Left cardiac atrium (tissue), 4 donors: ENCODE results near the gene KSR2. TPM values are rescaled to one million over a fixed set of nuclear protein-coding genes. Genes with fewer than 3 reads are reported as not detected.

ENCODE experiments used
- ATAC-seq, 2 donors: fragments of 200-7000 bp; cut with Tn5 transposase; one replicate each; pipeline ENCODE4 v1.9.1; 2020; ENCODE audit warnings: mild to moderate bottlenecking in 2 of 2, moderate library complexity in 2 of 2
- DNase-seq: peaks from one replicate; pipeline ENCODE4 v3.0.0-alpha.2; 2020
- intact Hi-C, 2 donors: fragments of 100-400 bp; cut with DNase I; formaldehyde crosslinking; loops; one replicate each; pipeline versions ENCODE4 v1.14.1 to v1.15.1; 2022 to 2023
- total RNA-seq, 2 donors: library from RNA; stranded (reverse); fragmentation: NEBNext Ultra II Directional; extraction: Animal tissue kit (Norgen Biotek cat#: 25700); gene quantifications; one replicate each; pipeline ENCODE4 v1.2.1, GENCODE V29; 2021
- donor health status: DM: no; HTN: yes; CAD: no.
- donor health status: DM: no; HTN: yes; CAD: no; lungs with severe emphysema.
- donor health status: DM: yes; HTN: yes; CAD: no.
- donor health status: Dilated cardiomyopathy.

KSR2 gene
- total RNA-seq, 2 donors from 2014 or later: under 0.01 to 0.05 TPM

DNA sequence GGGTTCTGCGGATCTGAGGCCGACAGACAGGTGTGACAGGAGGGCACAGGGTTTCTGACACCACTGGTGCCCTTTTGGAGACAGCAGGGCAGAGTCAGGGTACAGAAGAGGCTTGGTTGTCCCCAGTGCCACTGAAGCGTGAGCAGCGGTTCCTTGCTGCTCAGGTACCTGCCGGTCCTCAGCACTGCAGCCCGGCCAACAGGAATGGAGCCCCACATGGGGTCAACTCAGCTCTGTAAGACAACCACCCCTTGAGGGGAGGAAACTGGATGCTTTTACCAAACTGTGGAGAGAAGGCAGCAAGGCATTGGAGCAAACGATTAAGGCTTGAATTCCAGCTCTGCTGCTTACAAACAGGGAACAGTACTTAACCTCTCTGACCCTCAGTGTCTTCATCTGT lies 361.0 kb downstream of the KSR2 start:
- no peak for DNase-seq
- intact Hi-C loops: no loop called here
- no peak for ATAC-seq

DNA sequence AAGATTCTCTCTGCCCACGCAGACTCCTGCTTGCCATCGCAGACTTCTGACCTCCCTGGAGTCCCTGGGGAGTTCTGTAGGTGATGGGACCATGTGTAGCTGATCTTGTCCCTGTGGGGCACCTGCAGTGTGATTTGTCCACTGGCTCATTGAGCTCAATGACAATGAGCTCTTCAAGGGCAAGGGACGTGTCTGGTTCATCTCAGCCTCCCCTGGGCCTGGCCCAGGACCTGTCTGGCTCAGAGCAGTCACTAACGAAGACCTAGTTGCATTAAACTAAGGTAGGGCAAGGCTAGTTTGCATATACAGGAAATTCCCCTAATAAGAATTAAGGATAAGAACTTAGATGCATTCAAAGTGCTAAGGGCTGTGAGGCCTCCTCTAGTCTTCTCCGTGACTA lies 361.8 kb downstream of the KSR2 start:
- ATAC-seq: no peak
- no peak for DNase-seq
- intact Hi-C loops: no loop called here

DNA sequence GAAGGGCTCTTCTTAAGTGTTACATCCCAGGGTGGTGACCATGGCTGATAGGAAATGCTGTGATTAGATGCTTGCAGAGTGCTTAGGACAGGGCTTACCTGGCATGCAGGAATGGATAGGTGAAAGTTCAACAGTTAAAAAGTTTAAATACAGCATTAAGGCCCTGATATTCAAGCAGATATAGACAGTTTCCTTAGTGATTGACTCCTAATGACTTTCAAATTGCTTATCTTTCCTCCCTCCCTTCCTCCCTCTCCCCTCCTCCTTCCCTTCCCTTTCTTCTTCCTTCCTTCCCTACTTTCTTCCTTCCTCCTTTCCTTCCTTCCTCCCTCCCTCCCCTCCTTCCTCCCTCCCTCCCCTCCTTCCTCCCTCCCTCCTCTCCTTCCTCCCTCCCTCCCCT lies 362.8 kb downstream of the KSR2 start:
- no peak for ATAC-seq
- intact Hi-C loops: no loop called here
- DNase-seq: no peak

DNA sequence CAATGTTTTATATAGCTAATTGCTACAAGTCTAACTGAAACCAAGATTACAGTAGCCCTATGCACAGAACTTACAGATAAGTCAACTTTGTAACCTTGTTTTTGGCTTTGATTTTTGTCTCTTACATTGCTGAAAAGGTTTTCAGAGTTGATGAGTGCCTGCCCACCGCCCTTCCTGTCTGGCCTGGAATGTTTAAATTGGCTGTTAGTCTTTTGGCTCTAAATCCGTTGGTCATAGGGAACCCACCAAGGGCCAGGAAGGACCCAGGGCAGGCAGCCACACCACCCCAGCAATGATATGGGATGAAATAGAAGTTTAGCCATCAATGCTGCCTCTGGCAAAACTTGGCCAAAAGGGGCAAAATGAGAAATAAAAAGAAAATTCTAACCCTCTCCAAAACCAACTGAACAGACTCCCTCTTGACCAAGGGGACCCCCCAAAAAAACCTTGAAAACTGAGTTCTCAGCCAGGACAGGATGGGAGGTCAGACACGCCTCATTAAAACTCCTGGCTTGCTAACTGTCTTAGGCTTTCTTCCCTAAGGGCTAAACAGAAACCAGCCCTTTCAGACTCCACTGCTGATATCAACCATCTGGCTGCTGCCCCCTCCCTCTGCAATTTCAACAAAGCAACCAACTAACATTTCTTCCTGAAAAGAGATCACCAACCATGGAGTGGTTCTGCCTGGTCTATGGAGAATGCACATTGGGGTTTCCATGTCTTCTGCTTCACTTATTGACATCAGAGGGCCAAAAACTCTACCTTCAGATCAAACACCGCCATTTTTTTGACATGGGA lies 365.3 kb downstream of the KSR2 start:
- ATAC-seq (no peak), DNase-seq (peak; percentile 24)
- intact Hi-C loops: no loop called here

DNA sequence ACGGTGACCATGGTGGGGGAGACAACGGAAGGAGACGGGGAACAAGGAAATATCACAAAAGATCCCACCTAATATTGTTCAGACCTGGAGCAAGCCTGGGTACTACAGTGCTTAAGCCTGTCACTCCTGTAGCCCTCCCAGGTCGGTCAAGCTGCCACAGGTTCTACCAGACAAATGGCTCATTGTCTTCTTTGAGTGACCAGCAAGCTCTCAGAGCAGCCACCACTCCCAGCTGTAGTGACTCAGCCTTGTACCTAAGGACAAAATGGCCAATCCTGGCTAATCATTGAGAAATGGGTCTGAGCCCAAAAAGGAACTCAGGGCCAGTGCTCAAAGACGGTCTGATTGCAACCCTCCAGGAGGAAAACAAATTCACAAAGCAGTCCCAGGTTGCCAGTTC lies 368.9 kb downstream of the KSR2 start:
- ATAC-seq (no peak), DNase-seq (no peak)
- intact Hi-C loops: no loop called here

DNA sequence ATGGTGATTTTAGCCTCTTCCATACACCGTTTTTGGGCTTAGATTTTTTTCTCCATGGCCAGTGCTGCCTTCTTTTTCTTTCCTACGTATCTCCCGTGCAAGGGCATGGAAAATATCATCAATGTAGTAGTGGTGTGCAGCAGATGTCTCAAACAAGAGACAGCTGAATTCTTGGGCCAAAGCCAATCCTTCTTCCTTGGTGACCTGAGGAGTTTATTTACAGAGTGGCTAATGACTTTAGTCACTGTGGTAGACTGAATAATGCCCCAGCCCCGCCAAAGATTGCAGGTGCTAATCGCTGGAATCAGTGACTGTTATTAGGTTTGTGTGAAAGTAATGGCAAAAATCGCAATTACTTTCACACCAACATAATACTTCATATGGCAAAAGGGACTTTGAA lies 371.8 kb downstream of the KSR2 start:
- ATAC-seq (no peak), DNase-seq (no peak)
- intact Hi-C loops: no loop called here

DNA sequence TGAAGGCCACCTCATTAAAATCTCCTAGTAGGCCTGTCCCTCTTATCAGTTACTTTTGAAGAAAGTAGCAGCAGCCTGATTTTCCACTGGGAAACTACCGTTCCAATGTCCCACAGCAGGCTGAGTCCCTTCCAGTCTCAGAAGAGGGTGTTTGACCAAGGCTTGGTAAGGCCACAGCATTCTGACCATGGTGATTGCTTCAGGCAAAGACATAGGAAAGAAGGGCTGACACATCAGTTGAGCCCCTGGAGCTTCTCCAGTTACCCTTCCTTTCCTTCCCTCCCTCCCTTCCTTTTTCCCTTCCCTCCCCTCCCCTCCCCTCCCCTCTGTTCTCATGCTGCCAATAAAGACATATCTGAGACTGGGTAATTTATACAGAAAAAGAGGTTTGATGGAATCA lies 373.0 kb downstream of the KSR2 start:
- no peak for ATAC-seq
- DNase-seq: no peak
- intact Hi-C loops: no loop called here

DNA sequence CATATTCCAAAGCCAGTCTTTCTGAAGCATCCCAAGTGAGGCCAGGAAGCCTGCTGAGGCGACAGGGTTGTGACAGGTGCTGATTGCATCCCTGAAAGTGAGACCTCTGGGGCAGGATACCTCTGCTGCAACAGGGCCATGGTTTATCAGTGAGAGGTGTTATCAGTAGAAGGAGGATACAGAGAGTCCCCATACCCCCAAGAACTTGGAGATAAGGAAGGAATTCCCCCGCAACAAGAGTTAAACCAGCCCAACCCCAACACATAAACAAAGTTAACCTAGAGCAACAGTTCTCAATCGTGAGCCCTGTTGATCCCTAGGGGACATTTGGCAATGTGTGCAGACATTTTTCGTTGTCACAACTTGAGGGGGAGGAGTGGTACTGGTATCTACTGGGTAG lies 374.3 kb downstream of the KSR2 start:
- no peak for DNase-seq
- no peak for ATAC-seq
- intact Hi-C loops: no loop called here

DNA sequence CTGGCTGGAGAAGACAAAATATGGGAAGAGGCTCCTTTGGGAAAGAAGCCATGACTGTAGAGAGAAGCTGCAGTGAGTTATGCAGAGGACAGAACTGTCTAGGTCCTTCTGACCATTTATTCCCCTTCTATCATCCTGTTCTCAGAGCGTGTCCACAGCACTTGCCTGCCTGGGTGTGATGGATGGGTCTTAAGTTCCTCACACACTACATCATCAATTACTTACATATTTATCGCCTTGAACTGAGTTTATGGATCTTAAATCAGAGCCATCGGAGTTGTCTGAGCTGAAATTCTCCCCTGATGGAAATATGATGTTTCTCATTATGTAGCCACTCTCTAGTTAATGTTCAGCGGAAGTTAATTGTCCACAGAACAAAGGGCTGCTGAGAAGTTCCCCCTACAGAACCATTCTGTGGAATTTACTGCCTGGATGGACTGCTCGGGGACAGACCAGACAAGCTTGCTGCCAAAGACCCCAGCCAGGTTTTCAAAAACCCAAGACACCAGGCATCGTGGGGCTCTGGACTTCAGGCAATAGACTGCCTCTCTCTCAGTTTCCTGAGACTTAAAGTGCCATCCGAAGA lies 374.9 kb downstream of the KSR2 start:
- no peak for ATAC-seq
- intact Hi-C loops: no loop called here

DNA sequence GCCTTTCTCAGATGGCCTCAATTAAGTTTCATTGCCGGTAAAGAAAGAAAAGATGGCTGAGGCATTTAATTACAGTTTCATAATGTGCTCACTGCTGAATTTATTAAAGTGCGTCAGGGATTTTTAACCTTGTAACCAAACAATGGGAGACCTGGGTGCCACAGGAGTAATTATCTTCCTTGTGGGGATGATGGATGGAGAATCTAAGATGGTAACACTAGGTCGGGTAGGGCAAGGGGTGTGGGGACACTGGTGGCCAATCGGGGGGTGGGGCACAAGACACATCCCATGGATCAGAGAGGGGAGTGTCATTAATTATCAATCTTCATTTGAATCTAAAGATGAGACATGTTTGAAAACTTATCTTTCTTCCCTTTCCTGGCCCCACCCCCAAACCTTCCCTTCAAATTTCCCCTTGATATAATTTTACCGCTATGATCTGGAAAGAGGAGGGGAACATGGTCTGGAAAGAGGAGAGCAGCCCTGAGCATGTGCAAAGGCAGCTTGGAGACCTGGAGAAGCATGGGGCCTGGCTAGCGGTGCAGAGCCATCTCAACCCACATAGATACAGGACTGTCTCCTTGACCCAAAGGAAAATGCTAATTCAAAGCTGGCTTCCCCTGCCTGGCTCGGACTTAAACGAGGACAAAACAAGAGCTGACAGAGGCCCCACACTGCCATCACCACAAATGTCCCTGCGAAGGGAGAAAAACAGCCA lies 376.0 kb downstream of the KSR2 start:
- DNase-seq: no peak
- no peak for ATAC-seq
- intact Hi-C loops: no loop called here

More for the DNA sequence above, 374.9 kb downstream of the KSR2 start:
- no peak for DNase-seq

DNA sequence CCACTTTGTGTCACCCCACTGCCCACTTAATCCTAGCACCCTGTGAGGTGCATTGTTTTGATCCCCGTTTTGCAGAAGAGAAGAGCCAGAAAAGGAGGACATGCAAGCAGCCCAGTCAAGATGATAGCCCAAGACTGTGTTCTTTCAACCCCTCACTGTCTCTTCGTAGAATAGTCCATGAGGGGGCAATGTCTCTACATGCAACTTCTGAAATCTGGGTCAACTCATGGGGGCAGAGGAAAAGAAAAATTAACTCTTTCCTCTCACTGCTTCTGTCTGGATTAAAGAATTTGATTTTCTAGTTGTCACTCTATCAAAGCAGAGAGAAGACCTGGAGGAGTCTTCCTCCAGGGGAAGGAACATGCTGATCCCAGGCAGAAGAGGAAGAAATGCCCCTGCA lies 377.8 kb downstream of the KSR2 start:
- no peak for DNase-seq
- intact Hi-C loops: no loop called here
- no peak for ATAC-seq

DNA sequence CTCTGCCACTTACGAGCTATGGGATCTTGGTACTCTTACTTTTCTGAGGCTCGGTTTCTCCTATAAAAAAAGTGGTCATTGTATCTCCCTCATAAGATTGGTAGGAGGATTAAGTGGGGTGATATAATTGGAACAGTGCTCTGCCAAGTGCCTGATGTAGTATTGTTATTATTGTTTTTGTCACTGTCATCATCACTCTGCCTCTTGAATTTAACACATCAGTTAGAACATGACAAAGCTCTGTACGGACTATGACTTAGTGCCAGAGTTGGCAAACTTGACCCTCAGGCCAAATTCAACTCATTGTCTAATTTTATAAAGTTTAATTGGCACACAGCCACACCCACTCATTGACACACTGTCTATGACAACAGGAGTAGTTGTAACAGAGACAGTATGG lies 378.4 kb downstream of the KSR2 start:
- DNase-seq (no peak), ATAC-seq (no peak)
- intact Hi-C loops: no loop called here

DNA sequence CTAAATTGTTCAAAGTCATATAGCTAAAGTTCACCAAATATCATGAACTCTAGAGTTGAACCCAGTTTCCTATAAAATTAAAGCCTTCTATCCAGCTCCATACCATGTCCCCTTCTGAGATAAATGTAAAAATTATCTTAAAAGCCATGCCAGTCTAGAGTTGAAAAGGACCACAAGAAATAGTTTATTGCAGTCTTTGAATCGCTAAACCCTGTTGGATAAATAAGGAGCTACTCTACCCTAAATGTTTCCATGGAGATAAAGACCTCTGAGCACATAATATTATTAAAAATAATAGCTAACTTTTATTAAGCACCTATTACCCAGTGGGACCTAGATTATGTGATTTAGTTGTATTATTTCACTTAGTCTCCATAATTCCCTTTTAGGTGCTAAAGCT lies 379.8 kb downstream of the KSR2 start:
- ATAC-seq: no peak
- intact Hi-C loops: loop anchor here (2.0 to 10.0 kb wide), 4 partner anchors 222 to 354 kb away; no protein-coding TSS in a partner anchor
- DNase-seq: no peak

DNA sequence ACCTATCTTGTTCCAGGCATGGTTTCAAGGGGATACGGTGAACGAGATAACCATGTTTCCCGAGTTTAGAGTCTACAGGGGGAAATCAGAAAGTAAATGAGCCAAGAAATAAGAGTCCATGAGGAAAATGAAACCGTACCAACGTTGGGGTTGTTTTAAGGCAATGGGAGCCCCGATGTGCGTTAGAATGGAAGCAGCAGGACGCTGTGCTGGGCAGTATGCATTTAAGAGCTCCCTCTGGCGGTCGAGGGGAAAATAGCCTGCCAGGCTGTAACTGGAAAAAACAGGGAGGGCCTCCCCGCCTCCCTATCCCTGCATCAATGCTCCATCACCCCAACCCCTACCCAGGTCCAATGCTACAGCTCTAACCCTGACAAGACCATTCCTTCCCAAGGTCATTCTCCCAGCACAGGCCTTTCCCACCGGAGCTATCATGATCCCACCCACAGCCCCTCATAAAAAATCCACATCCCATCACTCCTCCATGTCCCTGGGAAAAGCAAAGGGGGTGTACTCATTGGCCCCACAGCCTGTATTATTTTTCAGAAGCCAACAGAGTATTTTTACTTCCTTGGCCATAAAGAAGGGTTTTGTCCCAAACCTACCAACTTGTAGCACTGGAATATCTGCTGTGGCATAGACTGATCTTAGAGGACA lies 381.0 kb downstream of the KSR2 start:
- peak; percentile 30 to 51 for ATAC-seq
- intact Hi-C loops: loop anchor here (1.0 to 10.0 kb wide), 5 partner anchors 220 to 353 kb away; no protein-coding TSS in a partner anchor
- DNase-seq: peak; percentile 60

DNA sequence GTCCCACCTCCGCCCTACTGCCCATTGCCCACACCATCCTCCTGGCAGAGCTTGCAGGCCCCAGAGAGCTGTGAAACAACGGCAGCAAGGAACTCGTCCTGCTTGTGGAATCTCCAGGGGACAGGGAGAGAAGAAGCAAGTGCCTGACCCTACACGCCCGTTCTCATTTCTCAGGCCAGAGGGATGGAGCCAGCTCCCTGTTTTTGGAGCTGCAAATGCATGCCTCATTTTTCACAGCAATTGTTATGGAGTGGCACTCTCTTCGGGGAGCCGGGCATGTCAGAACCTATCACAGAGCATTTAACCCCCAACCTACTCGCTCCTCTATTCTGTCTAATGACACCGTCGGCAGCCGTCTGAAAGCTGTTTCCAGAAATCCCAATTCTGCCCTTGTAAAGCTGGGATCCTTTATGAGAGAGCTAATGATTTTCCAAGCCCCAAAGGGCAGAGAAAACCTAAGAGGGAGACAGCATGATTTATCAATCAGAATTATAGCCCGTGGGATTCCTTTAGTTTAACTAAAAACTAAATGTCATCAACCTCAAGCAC lies 385.0 kb downstream of the KSR2 start:
- no peak for ATAC-seq
- intact Hi-C loops: loop anchor here (10.0 kb wide), 2 partner anchors 251 to 349 kb away; no protein-coding TSS in a partner anchor

DNA sequence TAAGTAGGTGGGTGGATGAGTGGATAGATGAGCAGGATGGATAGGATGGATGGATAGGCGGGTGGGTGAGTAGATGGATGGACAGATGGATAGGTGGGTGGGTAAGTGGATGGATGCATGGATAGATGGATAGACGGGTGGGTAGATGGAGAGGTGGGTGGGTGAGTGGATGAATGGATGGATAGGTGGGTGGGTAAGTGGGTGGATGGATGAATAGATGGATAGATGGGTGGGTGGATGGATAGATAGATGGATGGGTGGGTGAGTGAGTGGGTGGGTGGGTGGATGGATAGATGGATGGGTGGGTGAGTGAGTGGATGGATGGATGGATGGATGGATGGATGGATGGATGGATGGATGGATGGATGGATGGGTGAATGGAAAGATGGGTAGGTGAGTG lies 385.7 kb downstream of the KSR2 start:
- intact Hi-C loops: loop anchor here (10.0 kb wide), 2 partner anchors 252 to 348 kb away; no protein-coding TSS in a partner anchor
- no peak for DNase-seq
- ATAC-seq: no peak

More for the DNA sequence above, 385.0 kb downstream of the KSR2 start:
- no peak for DNase-seq

DNA sequence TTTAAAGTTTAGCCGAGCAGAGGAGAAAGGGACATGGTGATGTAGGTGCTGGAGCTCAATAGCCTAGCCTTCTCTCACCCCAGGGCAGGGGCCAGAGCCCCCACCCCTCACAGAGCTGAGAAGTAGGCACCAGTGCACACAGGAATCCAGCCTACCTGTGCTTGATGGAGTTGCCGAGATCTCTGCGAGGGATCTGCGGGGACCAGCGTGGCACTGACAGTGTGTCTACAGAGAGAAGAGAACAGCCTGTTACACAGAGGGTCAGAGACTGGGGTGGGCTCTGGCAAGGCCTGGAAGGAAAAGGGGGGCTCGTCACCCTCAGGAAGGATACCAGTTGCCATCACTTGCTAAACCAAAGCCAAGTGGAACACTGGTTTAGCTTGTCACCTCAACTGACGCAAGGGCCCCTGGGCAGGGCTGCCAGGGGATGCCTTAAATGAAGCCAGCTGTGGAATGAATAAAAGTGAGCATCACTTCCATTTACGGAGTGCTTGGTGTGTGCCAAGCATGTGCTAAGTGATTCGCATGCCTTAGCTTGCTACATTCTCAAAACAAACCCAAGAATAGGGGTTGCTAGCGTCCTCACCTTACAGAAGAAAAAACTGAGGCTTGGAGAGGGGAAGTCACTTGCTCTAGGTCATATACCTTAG lies 386.5 kb downstream of the KSR2 start:
- DNase-seq: no peak
- ATAC-seq: no peak
- intact Hi-C loops: loop anchor here (10.0 kb wide), 2 partner anchors 253 to 347 kb away; no protein-coding TSS in a partner anchor

DNA sequence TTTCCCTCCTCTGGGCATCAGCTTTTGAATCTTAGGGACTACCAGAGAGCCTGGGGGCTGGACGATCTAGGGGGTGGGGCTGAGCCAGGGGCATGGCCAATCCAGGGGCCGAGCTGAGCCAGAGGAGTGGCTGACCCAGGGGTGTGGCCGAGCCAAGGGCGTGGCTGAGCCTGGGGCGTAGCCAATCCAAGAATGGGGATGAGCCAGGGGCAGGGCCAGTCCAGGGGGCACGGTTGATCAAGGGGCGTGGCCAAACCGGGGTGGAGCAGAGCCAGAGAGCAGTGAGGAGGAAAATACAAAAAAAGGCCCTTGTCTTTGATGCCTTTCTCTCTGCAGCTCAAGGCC lies 388.1 kb downstream of the KSR2 start:
- ATAC-seq (peak; percentile 41 to 86), DNase-seq (peak; percentile 56)
- intact Hi-C loops: loop anchor here (10.0 kb wide), 2 partner anchors 254 to 346 kb away; no protein-coding TSS in a partner anchor
